IPS-NIHi7 (cell line): ENCODE measurements around the gene IDI2.
A peak's percentile ranks its signal among the peaks of the same experiment; 100 is the strongest.
"Not testable (repeated sequence)": the region's sequence is repeated elsewhere in the genome, so short reads cannot be mapped to it uniquely, and the experiment has no call there.

Experiments used
- DNase-seq: peaks from one replicate; pipeline ENCODE4 v3.0.0; 2012; ENCODE audit warnings: mixed read lengths; ENCODE audit errors: extremely low spot score

IDI2 gene

DNA sequence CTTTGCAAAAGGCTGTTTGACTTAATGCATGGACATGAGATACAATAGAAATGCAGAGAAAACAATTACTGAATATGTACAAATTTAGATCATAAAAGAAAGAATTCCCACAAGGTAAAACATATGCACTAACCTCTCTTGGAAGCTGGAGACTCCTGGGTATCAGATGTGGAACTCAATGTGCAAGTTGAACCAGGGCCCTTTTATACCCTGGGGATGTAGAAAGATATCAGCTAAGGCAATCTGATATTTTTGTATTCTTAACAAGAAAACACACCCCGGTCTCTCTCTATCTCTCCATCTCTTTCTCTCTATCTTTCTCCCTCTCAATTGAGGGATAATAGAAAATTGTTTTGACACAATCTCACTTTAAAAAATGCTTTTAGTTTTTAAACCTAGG lies at the start of gene IDI2:
Gene IDI2, minus strand, starts transcription at position 177 of the 400 bp plus-strand sequence. CDS start 1,136 bp downstream, outside the sequence.
- no peak for DNase-seq

DNA sequence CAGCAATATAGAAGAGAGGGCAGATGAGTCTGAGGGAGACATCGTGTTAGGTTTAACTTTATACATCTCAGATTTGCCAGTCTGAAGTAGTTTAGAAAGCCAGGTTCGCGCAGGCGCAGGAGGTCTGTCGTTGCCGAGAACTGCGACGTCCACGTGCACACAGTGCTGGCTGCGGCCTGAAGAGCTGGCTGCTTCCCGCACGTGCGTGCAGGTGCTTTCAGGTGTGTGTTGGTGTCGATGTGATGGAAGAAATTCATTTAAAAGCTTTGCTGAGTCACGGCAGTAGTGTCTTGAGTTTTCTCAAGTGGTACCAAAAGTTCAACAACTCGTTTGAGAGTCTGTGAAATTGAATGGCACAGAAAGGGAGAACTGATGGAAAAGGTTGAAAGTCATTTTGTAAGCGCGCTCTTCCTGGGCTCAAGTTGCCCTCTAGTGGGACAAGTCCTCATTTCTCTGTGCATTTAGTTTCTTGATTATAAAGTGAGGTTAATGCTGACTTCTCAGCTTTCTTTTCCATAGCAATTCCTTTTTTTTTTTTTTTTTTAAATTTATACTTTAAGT lies 49.2 kb upstream of the IDI2 start:
- no peak for DNase-seq

DNA sequence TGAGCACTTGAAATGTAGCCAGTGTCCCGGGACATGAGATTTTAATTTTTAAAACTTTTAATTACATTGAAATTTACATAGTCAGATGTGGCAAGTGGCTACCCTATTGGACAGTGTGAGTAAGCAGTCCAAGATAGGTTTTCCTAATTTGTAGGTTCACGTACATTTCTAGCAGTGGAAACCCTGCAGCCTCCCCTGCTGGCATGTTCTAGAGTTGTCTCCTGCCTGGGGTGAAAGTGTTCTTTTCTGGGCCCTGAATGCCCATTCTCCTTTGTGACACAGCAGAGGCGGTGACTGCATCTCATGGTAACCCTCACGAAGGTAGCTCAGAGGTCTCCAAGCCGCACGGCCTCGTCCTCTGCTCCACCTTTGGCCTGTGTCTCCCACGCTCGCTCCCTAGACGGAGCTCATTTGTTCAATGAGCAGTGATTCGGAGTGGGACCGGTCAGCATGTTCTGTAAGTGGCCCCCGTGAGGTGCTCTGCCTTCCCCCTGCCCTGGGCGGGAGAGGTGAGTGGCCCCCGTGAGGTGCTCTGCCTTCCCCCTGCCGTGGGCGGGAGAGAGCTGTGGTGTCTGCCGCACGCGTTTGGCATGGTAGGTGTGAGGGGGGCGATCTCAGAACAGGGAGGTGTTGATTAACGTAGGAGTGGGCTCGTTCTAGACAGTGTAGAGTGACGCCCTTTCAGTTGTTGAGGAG lies 48.5 kb upstream of the IDI2 start:
- no peak for DNase-seq

DNA sequence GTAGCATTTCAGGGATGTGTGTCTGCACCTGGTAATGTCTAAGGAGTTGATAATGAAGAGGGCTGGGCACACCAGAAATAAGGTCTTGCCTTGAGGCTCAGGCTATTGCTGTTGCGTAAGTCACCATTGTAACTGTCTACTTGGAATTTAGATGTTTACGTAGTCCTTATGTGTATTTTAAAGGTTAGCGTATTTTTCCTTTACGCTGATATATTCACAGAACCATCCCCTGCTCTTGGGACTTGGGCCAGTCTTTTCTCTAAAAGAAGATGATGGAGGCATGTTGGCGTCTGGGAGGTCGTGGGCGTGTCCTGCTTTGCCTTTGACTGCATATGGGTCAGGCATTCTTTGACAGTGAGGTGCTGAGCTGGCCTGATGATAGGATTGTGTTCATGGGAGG lies 45.3 kb upstream of the IDI2 start:
- DNase-seq = peak; percentile 52

DNA sequence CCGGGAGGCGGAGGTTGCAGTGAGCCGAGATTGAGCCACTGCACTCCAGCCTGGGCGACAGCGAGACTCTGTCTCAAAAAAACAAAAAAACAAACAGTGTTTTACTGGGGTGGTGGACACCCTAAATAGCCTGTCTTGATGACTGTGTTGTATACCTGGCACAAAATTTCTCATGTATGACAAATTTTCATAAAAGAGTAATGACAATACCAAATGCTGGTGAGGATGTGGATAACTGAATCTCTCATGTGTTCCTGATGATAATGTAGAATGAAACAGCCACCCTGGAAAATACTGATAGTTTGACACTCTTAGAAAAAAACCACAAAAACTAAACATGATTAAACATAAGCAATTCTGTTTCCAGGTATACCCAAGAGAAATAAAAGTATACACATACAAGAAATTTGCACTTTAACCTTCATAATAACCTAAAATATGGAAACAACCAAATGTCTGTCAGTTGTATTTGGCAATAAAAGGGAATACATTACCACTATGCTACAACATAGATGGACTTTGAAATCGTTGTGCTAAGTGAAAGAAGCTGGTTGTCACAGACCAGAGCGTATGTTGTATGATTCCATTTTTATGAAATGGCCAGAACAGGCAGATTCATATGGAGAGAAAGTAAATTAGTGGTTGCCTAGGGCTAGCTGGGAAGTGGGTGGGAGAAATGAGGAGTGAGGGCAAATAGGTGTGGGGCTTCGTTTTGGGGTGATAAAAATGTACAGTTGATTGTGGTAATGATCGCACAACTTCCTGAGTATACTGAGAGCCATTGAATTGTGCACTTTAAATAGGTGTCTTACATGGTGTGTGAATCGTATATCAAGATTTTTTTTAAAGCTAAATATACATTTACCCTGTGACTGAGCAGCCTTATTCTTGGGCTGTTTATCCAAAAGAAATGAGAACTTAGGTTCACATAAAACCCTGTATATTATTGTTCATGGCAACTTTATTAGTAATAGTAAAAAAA lies 43.0 kb upstream of the IDI2 start:
- no peak for DNase-seq

DNA sequence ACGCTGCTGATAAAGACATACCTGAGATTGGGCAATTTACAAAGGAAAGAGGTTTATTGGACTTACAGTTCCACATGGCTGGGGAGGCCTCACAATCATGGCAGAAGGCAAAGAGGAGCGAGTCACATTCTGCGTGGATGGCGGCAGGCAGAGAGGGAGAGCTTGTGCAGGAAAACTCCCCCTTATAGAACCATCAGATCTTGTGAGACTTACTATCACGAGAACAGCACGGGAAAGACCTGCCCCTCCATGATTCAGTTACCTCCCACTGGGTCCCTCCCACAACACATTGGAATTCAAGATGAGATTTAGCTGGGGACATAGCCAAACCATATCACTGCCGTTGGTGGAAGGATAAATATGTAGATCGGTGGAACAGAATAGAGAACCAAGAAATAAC lies 41.1 kb upstream of the IDI2 start:
- not testable (repeated sequence) for DNase-seq

DNA sequence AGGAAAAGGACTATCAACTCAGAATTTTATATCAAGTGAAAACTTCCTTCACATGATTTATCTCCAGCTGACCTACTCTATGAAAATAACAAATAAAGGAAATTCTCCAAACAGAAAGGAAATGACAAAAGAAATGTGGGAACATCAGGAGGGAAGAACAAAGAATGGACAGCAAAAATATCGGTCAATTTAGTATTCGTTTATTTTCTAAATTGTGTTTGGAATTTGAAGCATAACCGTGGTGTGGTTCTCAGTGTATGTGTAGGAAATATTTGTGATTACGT lies 39.2 kb upstream of the IDI2 start:
- no peak for DNase-seq

DNA sequence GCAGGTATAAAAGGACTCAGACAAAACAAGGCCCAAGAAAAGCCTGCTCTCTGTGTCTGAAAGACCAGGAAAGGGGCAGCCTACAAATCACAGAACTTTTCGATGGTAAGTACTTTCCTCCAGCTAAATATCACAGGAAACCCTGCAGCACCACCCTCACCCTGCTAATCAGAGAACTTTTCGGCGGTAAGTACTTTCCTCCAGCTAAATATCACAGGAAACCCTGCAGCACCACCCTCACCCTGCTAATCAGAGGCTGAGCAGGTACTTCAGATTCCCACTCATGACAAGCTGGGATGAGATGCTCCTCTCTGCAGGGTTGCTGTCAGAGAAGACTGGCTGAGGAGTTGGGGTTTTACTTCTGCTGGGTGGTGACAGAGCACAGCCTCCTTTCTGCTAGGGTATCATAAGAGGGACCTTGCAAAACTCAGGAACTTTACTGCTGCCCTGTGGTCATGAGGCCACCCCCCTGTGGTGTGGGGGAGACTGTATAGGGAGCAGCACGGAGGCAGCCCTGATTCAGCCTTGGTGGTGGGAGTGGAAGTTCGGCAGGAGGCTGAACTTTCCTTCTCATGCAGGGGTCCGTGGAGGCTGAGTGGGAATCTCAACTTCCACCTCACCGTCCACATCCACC lies 37.7 kb upstream of the IDI2 start:
- DNase-seq = no peak

DNA sequence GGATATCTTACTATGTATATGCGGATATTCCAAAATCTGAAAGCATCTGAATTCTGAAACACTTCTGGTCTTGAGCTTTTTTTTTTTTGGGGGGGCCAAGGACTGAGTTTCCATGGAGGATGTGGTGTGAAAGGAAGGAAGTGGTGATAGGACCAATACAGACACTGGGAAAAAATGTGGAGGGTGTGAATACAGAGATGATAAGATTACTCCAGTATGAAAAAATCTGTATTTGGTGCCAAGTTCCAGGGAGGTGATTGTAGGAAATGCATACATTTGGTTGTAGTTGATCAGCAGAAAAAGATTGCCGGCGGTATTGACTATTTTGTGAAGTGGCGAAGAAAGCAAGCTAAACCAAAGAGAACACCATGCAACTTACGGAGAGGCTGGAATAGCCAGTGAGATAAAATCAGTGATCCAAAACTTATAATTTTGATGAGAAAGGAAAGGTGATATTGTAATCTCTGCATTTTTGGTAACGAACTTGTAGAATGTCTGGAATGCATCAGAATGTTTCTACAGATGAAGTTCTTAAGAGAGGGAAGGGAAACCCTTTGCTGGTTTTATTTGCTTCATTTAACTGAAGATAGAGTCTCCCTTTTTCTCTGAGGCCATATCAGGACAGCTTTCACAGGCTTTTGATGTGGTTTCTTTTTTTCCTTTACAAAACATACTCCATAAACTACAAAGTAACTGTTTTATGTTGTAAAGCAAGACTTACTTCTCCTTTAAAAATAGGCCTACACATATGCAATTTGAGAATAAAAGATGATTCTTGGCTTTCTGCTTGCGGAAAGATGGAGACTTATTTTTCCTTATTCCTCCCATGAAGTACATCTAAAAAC lies 36.5 kb upstream of the IDI2 start:
- DNase-seq = no peak

DNA sequence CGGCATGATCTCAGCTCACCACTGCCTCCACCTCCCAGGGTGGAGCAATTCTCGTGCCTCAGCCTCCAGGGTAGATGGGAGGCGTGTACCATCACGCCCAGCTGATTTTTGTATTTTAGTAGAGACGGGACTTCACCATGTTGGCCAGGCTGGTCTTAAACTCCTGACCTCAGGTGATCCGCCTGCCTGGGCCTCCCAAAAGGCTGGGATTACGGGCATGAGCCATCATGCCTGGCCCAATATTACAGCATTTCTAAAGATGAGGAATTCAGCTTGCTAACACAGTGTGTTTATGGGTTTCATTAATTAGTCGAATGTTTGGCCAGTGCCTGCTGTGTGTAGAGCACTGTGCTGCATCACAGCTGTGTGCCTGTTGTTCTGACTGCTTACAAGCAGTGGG lies 34.2 kb upstream of the IDI2 start:
- no peak for DNase-seq

DNA sequence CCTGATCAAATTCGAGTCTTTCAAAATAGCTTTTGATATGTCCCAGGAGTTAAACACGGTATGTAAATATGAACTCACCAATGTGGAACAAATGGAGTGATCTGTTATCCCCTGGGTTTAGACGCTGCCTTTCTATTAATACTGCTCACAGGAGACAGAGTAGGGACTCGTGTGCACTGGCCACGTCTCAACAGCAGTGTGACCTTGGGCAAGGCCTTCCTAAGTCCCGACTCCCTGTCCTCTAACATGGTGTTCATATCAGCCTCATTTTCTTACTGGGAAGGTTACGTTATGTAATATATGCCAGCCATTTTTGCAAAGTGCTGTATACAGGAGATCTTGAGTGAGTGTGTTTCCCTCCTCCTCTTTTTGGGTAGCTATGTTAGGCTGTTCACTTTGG lies 32.4 kb upstream of the IDI2 start:
- DNase-seq = no peak

DNA sequence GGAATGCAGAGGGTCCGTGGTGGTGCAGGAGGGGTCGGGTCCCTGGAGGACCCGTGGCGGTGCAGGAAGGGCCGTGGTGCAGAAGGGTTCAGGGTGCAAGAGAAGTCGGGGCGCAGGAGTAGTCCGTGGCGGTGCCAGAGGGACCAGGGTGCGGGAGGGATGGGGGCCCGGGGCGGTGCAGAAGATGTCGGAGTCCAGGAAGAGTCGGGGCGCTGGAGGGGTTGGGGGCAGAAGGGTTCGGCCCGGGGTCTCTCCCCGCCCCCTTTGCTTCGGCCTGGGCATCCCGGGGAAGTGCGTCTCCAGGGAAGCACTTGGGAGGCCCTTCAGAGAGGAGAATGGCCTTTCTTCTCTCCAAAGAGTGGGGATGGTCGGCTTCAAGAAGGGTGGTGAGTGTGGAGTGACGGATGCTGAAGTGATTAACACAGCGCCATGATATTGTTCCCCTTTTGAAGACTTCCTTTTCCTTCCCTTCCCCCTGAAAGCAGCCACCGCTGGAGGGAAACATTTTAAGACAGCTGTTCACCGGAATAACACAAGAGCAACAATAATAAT lies 31.5 kb upstream of the IDI2 start:
- no peak for DNase-seq

DNA sequence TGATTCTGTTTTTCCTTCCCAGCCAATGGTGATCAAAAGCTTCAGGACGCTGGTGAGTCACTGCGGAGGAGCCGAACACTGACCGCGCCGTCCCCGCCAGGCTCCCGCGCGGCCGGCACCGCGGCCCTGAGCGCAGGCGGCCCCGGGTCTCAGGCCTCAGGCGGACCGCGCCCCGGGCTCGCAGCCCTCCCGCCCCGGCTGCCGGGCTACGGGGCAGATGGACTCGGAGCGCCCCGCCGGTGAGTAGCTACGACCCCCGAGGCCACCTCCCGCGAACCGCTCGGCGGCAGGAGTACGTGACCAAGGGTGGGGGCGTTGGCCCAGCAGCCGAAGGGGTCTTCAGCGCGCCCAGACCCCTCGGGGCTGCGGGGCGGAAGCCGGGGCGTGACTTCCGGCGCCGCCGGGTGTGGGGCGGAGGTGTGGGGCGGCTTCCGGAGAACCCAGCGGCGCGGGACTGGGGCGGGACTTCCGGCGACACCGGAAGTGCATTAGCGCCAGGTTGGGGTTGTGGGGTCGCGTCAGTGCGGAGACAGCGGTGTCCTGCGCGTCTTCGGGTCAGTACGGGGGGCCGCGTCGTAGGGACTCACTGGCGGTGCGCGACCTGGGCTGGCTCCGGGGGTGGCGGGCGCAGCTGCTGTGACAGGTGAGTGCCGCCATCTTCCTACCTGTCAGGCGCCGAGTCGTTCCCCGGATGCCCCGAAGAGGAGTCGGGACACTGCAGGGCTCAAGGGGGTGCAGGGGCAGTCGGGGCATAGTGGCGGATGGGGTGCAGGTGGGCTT lies 30.9 kb upstream of the IDI2 start, which contains the start of gene WDR37:
Gene WDR37, plus strand, starts transcription at position 60 of the 780 bp plus-strand sequence. CDS start 15,771 bp downstream, outside the sequence.
- peak; percentile 94 for DNase-seq

DNA sequence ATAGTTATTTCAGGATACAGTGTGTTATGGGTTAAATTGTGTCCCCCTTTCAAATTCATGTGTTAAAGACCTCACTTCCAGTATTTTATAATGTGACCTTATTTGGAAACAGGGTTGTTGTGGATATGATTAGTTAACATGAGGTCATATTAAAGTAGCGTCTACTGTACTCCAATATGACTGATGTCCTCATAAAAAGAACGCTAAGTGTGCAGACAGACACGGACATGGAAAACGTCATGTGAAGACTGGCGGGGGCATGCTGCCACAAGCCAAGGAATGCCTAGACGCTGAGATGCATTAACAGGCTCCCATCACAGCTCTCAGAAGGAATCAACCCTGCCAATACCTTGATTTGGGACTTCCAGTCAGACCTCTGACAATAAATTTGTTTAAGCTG lies 29.0 kb upstream of the IDI2 start:
- no peak for DNase-seq

DNA sequence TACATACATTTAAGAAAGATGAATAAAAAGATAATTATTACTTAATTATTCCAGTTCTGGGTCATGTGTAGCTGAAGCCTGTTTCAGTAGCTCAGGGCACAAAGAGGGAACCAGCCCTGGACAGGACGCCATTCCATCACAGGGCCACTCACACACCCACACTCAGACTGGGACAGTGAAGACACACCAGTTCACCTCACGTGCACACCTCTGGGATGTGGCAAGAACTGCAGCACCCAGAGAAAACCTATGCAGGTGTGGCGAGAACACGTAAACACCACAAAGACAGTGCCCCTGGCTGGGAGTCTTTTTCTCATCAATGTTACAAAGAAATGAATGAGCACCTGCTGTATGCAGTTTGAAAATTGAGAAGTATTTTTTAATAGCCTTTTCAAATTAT lies 24.9 kb upstream of the IDI2 start:
- DNase-seq = no peak

DNA sequence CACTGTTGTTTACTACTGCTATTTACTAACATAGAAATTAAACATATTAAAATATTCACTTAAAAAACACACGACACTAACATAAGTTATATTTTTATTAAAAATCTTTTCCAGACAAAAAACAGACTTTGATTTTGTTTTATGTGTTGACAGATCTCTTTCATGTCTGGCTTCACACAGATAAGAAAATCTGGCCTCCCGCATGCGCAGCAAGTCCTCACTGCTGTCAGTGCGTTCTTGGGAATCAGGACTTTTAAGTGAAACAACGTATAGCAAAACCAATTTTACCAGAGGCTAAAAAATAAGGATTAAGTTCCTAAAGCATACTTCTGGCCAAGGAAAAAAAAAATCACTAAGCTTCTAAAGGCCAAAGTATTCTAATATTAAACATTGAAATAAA lies 24.5 kb upstream of the IDI2 start:
- DNase-seq = no peak

DNA sequence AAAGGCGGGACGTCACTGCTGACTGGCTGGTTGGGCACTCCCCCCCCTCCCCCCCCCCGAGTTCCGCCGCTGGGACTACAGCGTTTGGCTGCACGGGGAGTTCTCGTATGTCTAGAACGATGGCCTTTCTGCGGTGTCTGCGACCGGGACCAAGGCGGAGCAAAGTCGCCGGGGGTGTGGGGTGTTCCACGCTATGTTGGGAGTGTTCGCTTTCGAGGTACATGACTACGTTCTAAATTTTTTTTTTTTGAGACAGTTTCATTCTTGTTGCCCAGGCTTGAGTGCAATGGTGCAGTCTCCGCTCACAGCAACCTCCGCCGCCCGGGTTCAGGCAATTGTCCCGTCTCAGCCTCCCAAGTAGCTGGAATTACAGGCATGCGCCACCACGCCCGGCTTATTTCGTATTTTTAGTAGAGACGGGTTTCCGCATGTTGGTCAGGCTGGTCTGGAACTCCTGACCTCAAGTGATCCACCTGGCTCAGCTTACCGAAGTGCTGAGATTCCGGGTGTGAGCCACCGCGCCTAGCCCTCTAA lies 23.8 kb upstream of the IDI2 start:
- no peak for DNase-seq

DNA sequence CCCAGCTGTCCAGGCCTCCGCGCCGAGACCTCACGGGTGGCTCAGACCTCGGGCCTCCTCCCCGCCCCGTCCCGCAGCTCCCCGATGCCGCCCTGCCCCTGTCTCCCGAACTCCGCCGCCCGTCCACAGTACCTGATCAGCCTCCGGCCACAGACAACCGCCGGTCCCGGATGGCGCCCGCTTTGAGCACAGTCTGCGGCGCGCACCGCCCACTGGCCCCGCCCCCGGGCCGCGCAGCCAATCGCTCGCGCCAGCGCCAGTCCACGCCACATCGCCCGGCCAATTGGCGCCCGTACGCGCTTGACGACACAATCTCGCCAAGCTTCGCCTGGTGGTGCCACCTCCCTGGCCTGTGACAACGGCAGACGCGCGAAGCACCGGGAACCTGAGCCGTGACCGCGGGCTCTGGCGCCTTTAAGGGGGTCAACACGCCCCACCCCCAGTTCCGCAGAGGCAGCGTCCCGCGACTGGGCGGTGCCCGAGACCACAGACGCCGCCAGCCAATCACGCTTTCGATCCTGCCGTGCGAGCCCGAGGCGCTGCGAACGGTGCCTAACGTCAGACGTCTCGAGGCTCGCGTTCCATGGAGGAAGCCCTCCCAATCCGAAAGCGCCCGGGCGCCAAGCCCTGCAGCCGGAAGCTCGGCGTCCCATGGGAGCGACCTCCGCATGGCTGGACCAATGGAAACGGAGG lies 23.2 kb upstream of the IDI2 start, which contains the start of gene IDI1:
Gene IDI1, minus strand, starts transcription at position 388 of the 693 bp plus-strand sequence. Its CDS starts 116 bp downstream, at position 272.
- peak; percentile 97 for DNase-seq

DNA sequence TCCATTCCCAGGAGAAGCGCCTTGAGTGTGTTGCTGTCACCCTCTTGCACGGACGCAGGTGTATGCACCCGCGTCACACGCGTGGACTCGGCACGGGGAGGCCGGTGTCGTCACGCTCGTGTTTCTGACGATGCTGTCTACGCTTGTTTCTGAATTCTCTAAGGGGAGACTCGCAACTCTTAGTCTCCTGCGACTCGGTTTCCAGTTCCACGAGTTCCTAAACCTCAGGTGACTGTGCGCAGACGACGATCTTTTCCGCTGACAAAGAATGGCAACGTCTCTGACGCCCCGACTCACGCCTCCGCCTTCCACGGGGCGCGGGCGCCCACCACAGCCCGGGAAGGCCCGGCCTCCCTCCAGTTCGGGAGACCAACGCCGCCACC lies 22.7 kb upstream of the IDI2 start:
- DNase-seq = no peak
